Endothelial cell of umbilical vein (primary cell): ENCODE measurements around the gene TTC34. TPM values are rescaled to one million over a fixed set of nuclear protein-coding genes. Genes with fewer than 3 reads are reported as not detected.

Source experiments
- BruUV-seq: library from RNA; stranded (reverse); fragments of 400-500 nt; replicated peaks from 2 replicates; lab custom pipeline; 2021; lab: Mats Ljungman, UMichigan
- CTCF ChIA-PET: fragments of 300-600, 350-600 bp; sonication (Branson Sonifier 250); formaldehyde crosslinking; loops from one replicate; lab custom pipeline; 2021; ENCODE audit warnings: antibody characterized with exemption, inconsistent platforms; lab: Charles Lee
- POLR2A ChIA-PET: fragments of 300-600, 350-600 bp; sonication (Branson Sonifier 250); formaldehyde crosslinking; loops from one replicate; lab custom pipeline; 2021; ENCODE audit warnings: antibody characterized with exemption, inconsistent platforms; lab: Charles Lee
- DNase-seq: peaks from one replicate; pipeline ENCODE4 v3.0.0-alpha.2; 2011; ENCODE audit warnings: low read depth, low spot score
- FAIRE-seq: peaks from 2 replicates; lab custom pipeline; 2011; peaks lifted over from hg19 to GRCh38; lab: Jason Lieb, UNC
- H2AFZ ChIP-seq: 2 replicates; pipeline ENCODE4 v1.6.0; 2012; ENCODE audit warnings: low read depth, low read length, control low read depth, inconsistent platforms
- H3K27ac ChIP-seq: 2 replicates; pipeline ENCODE4 v1.5.1; 2011; ENCODE audit warnings: low read depth, mild to moderate bottlenecking, control low read depth, low read length, moderate library complexity; ENCODE audit not compliant: insufficient read depth
- H3K27me3 ChIP-seq, 2 experiments: 2 replicates each; pipeline versions ENCODE4 v1.6.0 to v1.6.1; 2011; ENCODE audit warnings: low read length in 2 of 2, mixed read lengths in 1 of 2; ENCODE audit not compliant: control insufficient read depth in 2 of 2, insufficient read depth in 2 of 2
- H3K36me3 ChIP-seq, 2 experiments: 2 replicates in 1 of 2; 3 replicates in 1 of 2; pipeline ENCODE4 v1.5.1; 2011; ENCODE audit warnings: low read length in 2 of 2, mild to moderate bottlenecking in 1 of 2, moderate library complexity in 1 of 2; ENCODE audit not compliant: control insufficient read depth in 2 of 2, insufficient read depth in 2 of 2; ENCODE audit errors: extremely low read depth in 1 of 2
- H3K4me1 ChIP-seq: 3 replicates; pipeline ENCODE4 v1.5.1; 2011; ENCODE audit warnings: mild to moderate bottlenecking, low read length; ENCODE audit not compliant: control insufficient read depth, insufficient read depth; ENCODE audit errors: extremely low read depth
- H3K4me2 ChIP-seq: 2 replicates; pipeline ENCODE4 v1.6.1; 2011; ENCODE audit warnings: low read length, control low read depth, mixed read lengths; ENCODE audit not compliant: insufficient read depth
- H3K4me3 ChIP-seq, 3 experiments: fragments of 200-600 bp in 1 of 3; sonication (generic), shearing (Covaris generic) in 1 of 3; replicated peaks in 1 of 3; 2 replicates each; pipeline ENCODE4 v1.5.1; 2011 to 2016; ENCODE audit warnings: control low read depth in 3 of 3, low read length in 3 of 3, mild to moderate bottlenecking in 2 of 3, inconsistent platforms in 1 of 3, low read depth in 1 of 3, moderate library complexity in 1 of 3; ENCODE audit not compliant: insufficient read depth in 1 of 3
- H3K79me2 ChIP-seq: 2 replicates; pipeline ENCODE4 v1.6.0; 2012; ENCODE audit warnings: low read length, inconsistent platforms; ENCODE audit not compliant: control insufficient read depth, insufficient read depth
- H3K9ac ChIP-seq: replicated peaks from 2 replicates; pipeline ENCODE3; 2011; ENCODE audit warnings: low read length, control low read depth; ENCODE audit not compliant: insufficient read depth; ENCODE audit errors: extremely low read depth
- H3K9me1 ChIP-seq: replicated peaks from 3 replicates; pipeline ENCODE4 v1.6.0; 2011; ENCODE audit warnings: mild to moderate bottlenecking, low read length; ENCODE audit not compliant: control insufficient read depth, insufficient read depth; ENCODE audit errors: extremely low read depth
- H3K9me3 ChIP-seq: replicated peaks from 2 replicates; pipeline ENCODE4 v1.5.1; 2012; ENCODE audit warnings: low read length, inconsistent platforms; ENCODE audit not compliant: control insufficient read depth, insufficient read depth
- H4K20me1 ChIP-seq: replicated peaks from 2 replicates; pipeline ENCODE3; 2011; ENCODE audit warnings: mild to moderate bottlenecking, low read length; ENCODE audit not compliant: control insufficient read depth, insufficient read depth; ENCODE audit errors: extremely low read depth
- EZH2 ChIP-seq: IDR thresholded peaks from 2 replicates; pipeline ENCODE4 v1.6.1; 2012; ENCODE audit warnings: borderline replicate concordance, low read depth, mild to moderate bottlenecking, moderate library complexity, low read length, inconsistent platforms; ENCODE audit not compliant: severe bottlenecking
- GATA2 ChIP-seq: IDR thresholded peaks from 2 replicates; pipeline ENCODE4 v1.7.0; 2011; ENCODE audit warnings: low read depth, mild to moderate bottlenecking, moderate library complexity, mixed read lengths, low read length; ENCODE audit not compliant: insufficient read length, insufficient read depth
- MAX ChIP-seq: IDR thresholded peaks from 2 replicates; pipeline ENCODE4 v1.6.1; 2011; ENCODE audit not compliant: insufficient read depth, insufficient read length
- POLR2A ChIP-seq: IDR thresholded peaks from 2 replicates; pipeline ENCODE4 v1.6.1; 2012; ENCODE audit warnings: low read depth, mild to moderate bottlenecking, control low read depth, low read length
- POLR2AphosphoS5 ChIP-seq: IDR thresholded peaks from 2 replicates; pipeline ENCODE4 v1.6.1; 2012; ENCODE audit warnings: low read depth, mild to moderate bottlenecking, control low read depth, low read length, moderate library complexity; ENCODE audit not compliant: insufficient read depth
- dilution Hi-C: fragments of 300-500 bp; cut with MboI; formaldehyde crosslinking; loops from one replicate; pipeline ENCODE4 v1.15.0; 2019; ENCODE audit warnings: low sequenced_read_pairs; ENCODE audit not compliant: extremely low pct_ligation_motif_present
- intact Hi-C: fragments of 100-400 bp; cut with micrococcal nuclease; formaldehyde crosslinking; loops from one replicate; pipeline ENCODE4 v1.10.0; 2022
- polyA plus RNA-seq, 4 experiments: library from polyadenylated mRNA; depleted of rRNA in 3 of 4; stranded (reverse) in 3 of 4; unstranded in 1 of 4; fragments of >200 nt; gene quantifications; 2 replicates each; pipeline versions ENCODE4 v1.2.1 to v1.2.3, GENCODE V29; 2011 to 2012; ENCODE audit warnings: missing spikeins in 1 of 4
- total RNA-seq: library from RNA; stranded (reverse); gene quantifications from 2 replicates; pipeline ENCODE4 v1.2.3, GENCODE V29; 2021
- TF ChIP-seq, protein P1 (sequence below), 2 donors: IDR thresholded peaks; 1 replicate in 1 of 2; 2 replicates in 1 of 2; pipeline ENCODE4 v1.5.1; 2011; ENCODE audit warnings: low read length in 2 of 2, mild to moderate bottlenecking in 2 of 2, moderate library complexity in 2 of 2, control low read depth in 1 of 2, inconsistent platforms in 1 of 2, low read depth in 1 of 2; ENCODE audit not compliant: insufficient read depth in 1 of 2; ENCODE audit errors: extremely low read depth in 1 of 2

The TTC34 gene
- total and polyA plus RNA-seq, 2 donors (not counting 3 experiments of a cell fraction or from before 2014, with no cell fraction given) = 0.08 to 0.77 TPM

DNA sequence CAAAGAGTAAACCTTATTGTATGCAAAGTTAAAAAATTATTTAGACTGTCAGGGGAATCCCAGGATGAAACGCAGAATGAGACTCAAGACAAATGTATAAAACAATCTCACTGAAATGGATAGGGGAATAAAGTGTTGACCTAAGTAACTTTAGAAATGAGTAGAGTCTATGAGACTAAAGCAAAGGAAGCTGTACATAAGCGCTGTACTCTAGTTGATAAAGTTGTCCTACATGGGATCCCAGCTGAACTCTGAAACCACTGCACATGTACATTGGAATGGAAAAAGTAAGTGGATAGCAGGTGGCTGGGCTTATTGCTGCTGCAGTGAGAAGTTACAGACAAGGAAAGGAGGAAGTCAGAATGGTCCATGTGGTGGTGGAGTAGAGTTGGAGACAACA lies 187.3 kb downstream of the TTC34 start:
- Histone ChIP-seq H4K20me1 (no peaks in the 10 kb centered on the region), H2AFZ (no peak overlapping the region), H3K9me1 (no peaks in the 10 kb centered on the region), H3K79me2 (no peaks in the 10 kb centered on the region), H3K4me3 (no peak overlapping the region), H3K27ac (no peak overlapping the region), H3K9me3 (no peaks in the 10 kb centered on the region), H3K27me3 (no peaks in the 10 kb centered on the region), H3K4me2 (no peak overlapping the region), H3K4me1 (no peaks in the 10 kb centered on the region), H3K9ac (no peak overlapping the region), H3K36me3 (no peaks in the 10 kb centered on the region)
- POLR2A ChIA-PET = no interaction called here
- TF ChIP-seq GATA2 (no peak), EZH2 (no peak), POLR2AphosphoS5 (no peak), MAX (no peak), POLR2A (no peak)
- TF ChIP-seq, protein P1, sequence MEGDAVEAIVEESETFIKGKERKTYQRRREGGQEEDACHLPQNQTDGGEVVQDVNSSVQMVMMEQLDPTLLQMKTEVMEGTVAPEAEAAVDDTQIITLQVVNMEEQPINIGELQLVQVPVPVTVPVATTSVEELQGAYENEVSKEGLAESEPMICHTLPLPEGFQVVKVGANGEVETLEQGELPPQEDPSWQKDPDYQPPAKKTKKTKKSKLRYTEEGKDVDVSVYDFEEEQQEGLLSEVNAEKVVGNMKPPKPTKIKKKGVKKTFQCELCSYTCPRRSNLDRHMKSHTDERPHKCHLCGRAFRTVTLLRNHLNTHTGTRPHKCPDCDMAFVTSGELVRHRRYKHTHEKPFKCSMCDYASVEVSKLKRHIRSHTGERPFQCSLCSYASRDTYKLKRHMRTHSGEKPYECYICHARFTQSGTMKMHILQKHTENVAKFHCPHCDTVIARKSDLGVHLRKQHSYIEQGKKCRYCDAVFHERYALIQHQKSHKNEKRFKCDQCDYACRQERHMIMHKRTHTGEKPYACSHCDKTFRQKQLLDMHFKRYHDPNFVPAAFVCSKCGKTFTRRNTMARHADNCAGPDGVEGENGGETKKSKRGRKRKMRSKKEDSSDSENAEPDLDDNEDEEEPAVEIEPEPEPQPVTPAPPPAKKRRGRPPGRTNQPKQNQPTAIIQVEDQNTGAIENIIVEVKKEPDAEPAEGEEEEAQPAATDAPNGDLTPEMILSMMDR (IDR thresholded peaks at IDR 0.05; ENCODE audit: extremely low read depth in 1 of 2, insufficient read depth in 1 of 2, low read depth in 1 of 2, low read length in 2 of 2) = no peak
- CTCF ChIA-PET = no interaction called here
- DNase-seq (no peak), FAIRE-seq (no peak)
- dilution Hi-C loops (no loop called here), intact Hi-C loops (no loop called here)
- BruUV-seq = no TSS peak
